GM18505 (cell line): ENCODE results near the gene SPSB1.

Source experiments
- ATAC-seq: cut with Tn5 transposase; IDR thresholded peaks from one replicate; pipeline ENCODE4 v1.9.1; 2021; ENCODE audit not compliant: unreplicated experiment
- POLR2A ChIP-seq: IDR thresholded peaks from 4 replicates; pipeline ENCODE4 v1.6.1; 2011; ENCODE audit warnings: borderline replicate concordance; ENCODE audit not compliant: insufficient read depth, insufficient read length; ENCODE audit errors: extremely low read depth

The SPSB1 gene

GRCh38 chr1:9263984-9264872 lies 28.5 kb upstream of the SPSB1 start:
- no peak for TF ChIP-seq POLR2A
- ATAC-seq, result no peak

GRCh38 chr1:9265037-9265436 lies 27.7 kb upstream of the SPSB1 start:
- TF ChIP-seq POLR2A, result no peak
- no peak for ATAC-seq

GRCh38 chr1:9265968-9266367 lies 26.7 kb upstream of the SPSB1 start:
- TF ChIP-seq POLR2A, result no peak
- no peak for ATAC-seq

- no peak for ATAC-seq
- TF ChIP-seq POLR2A, result no peak
Measured at GRCh38 chr1:9267352-9267686, 25.4 kb upstream of the SPSB1 start.

- ATAC-seq, result no peak
- TF ChIP-seq POLR2A, result no peak
Measured at GRCh38 chr1:9267827-9268581, 24.7 kb upstream of the SPSB1 start.

GRCh38 chr1:9269078-9269501 lies 23.6 kb upstream of the SPSB1 start:
- ATAC-seq, result no peak
- no peak for TF ChIP-seq POLR2A

- ATAC-seq, result no peak
- TF ChIP-seq POLR2A, result no peak
Measured at GRCh38 chr1:9269721-9270120, 23.0 kb upstream of the SPSB1 start.

- TF ChIP-seq POLR2A, result no peak
- ATAC-seq, result no peak
Measured at GRCh38 chr1:9270290-9270883, 22.3 kb upstream of the SPSB1 start.

GRCh38 chr1:9271283-9271682 lies 21.4 kb upstream of the SPSB1 start:
- no peak for TF ChIP-seq POLR2A
- ATAC-seq, result no peak

GRCh38 chr1:9271861-9272595 lies 20.7 kb upstream of the SPSB1 start:
- TF ChIP-seq POLR2A, result no peak
- no peak for ATAC-seq

GRCh38 chr1:9273177-9273576 lies 19.5 kb upstream of the SPSB1 start:
- TF ChIP-seq POLR2A, result no peak
- no peak for ATAC-seq

- TF ChIP-seq POLR2A, result no peak
- ATAC-seq, result peak; percentile 9
Measured at GRCh38 chr1:9275161-9275560, 17.5 kb upstream of the SPSB1 start.

GRCh38 chr1:9275567-9276034 lies 17.1 kb upstream of the SPSB1 start:
- ATAC-seq, result peak; percentile 72
- no peak for TF ChIP-seq POLR2A
